Stimulated activated CD4-positive, alpha-beta T cell treated with anti-CD3 and anti-CD28 coated beads, Interleukin-1b, Interleukin-23, amount 100 ng/mL, for 48 hours (primary cell): ENCODE measurements around the gene OR9Q1.
"Not testable (repeated sequence)": the region's sequence is repeated elsewhere in the genome, so short reads cannot be mapped to it uniquely, and the experiment has no call there.

Experiments used
- DNase-seq: peaks from one replicate; pipeline ENCODE4 v3.0.0-alpha.2; 2020

OR9Q1 gene, protein sequence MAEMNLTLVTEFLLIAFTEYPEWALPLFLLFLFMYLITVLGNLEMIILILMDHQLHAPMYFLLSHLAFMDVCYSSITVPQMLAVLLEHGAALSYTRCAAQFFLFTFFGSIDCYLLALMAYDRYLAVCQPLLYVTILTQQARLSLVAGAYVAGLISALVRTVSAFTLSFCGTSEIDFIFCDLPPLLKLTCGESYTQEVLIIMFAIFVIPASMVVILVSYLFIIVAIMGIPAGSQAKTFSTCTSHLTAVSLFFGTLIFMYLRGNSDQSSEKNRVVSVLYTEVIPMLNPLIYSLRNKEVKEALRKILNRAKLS

DNA sequence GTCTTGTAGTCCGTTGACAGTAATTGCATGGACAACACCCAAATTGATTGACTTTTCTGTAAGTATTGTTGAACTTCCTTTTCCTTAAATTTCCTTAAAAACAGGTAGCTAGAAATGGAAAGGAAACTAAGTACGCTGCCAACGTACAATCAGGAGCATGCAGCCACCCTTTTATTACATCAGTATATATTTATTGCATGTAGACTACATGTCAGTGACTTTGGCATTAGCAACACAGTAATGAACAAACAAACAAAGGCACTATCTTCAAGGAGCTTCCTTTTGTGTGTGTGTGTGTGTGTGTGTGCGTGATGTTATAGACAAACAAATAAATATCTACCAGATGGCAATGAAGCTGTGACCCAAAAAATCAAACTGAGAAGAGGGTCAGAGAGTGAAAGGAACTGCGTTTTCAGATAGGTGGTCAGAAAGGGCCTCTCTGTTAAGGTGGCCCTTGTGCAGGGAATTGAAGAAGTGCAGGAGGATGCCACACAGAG, at the start of gene OR9Q1:
OR9Q1 (plus strand) TSS at position 447 of the 497 bp plus-strand sequence. CDS start 155,564 bp downstream, outside the sequence.
- DNase-seq = no peak

DNA sequence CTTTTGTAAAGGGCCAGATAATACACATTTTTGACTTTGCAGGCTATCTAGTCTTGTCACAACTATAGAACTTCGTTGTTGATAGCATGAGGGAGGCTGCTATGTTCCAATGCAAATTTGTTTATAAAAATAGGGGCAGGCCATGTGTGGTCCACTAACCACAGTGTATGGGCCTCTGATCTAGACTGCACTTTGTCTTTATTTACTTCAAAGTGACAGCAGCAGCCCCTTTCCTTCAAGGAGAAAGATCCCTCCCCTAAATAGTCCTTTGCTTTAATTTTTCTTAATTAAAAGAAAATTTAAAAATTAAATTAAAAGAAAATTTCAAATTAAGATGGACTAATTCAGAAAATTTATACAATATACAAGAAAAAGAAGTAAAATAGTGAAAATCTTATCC, 49.5 kb upstream of the OR9Q1 start:
- no peak for DNase-seq

DNA sequence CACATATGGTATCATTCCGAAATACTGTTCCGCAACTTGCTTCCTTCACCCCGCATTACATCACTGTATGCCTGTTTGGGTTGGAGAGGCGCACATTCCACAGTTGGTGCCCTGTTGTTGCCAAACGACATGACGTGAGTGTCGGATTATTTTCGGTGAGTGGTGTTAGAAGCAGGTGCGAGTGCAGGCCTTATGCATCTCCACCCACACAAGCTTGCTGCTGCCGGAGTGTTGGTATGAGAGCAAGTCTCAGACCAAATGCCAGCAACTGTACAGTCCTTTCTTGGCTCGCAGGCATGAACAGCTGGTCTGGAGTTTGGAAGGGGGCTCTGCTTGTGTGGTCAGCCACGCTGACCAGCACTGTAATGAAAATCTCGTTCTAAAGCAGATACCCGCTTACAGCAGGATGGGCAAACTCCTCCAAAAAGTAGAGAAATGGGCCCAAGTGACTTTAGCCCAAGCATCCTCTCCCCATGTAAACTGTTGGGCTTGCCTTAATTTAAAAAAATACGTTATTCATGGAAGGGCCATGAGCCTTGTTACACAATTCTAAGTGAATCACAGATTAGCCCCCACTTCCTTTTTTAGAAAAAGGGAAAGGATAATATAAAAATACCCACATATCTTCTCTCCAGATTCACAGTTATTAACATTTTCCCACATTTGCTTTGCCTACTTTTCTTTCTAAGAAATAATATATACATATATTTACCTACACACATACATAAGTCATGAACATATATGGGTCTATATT, 48.7 kb upstream of the OR9Q1 start:
- DNase-seq = no peak

DNA sequence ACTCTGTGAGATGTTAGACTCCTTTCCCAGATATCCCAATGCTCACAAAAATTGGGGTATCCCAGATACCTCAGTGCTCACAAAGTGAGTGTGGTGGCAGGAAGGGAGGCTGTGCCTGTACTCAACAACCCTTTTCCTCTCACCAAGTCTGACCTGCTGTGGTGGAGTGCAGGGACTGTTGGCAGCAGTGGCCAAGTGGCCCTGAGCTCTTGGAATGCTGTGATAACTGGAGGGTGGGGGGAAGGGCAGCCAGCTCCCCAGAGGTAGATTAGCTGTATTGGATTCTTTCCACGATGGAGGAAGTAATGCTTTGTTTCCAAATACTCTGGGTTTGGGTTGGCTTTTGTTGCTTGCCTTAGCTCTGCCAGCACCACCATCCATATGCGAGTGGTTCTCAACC, 46.0 kb upstream of the OR9Q1 start:
- no peak for DNase-seq

DNA sequence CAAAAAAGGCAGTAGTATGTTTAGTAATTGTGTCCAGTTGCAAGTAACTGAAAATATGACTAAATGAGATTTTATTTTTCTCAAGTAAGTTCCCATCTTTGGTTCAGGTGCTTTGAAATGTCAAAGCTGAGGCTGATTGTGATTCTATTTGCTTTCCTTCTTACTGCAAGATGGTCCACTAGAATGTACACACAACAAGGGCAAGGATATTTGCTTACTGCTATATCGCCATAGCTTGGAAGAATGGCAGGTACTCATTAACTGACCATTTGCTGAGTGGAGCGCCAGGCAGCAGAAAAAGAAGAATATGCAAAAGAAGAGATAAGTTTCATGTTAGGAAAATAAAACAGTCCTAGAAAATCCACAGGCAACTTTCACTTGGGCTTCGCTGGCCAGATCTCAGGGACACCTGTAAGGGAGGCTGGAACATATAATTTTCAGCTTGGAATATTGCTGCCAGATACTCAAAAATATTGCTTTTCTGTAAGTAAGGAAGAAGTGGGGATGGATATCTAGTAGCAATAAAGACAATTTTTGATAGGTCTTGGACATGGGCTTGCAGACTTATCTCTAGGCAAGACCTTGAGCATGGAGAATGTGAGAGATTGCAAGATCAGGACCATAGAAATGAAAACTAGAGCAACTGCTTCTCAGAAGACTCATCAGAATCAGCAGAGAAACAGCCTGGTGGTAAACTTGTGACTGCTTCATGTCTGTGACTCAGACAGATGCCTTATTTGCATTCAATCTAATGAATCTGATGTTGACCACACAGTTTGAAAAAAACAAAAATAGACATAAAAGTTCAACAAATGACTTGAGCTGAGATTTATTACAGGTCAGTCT, 44.8 kb upstream of the OR9Q1 start:
- no peak for DNase-seq

DNA sequence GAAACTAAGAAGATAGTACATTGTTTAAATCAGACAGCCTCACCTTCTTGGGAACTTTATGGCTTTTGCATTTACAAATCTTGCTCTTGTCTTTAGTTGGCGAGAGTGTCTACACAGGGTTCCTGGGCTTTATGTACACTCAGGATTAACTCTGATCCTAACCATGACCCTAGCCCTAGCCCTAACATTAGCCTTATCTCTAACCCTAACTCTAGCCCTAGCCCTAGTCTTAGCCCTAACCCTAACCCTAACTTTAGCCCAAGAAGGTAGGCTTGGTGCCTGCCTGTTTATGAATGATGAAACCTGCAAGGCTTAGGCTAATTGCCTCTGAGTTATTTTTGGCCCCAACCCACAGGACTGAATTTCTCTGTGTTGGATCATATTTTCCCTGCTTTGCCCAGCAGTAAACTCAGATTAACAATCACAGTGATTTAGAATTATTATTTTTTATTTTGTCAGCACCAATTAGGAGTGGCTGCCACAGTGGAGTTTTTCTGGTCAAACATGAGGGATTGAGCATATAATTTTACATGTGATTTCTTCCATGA, 44.1 kb upstream of the OR9Q1 start:
- DNase-seq = no peak

DNA sequence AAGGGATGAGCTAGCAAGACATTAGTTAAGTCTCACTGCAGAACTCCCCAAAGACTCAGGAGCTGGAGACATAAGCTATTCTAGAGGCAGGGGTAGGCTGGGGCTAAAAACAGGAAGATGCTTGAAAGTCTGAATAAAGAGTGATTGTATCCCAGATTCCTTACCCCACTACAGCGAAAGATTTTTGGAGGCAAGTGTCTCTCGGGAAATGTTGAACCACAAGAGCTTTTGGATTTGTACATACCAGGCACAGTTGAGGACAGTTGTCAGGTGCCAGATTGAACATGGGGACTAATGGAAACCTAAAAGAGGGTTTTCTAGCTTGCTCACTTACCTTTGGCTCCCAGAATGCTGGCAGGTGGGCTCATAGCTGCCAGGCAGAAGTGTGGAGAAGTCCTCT, 43.5 kb upstream of the OR9Q1 start:
- DNase-seq = no peak

DNA sequence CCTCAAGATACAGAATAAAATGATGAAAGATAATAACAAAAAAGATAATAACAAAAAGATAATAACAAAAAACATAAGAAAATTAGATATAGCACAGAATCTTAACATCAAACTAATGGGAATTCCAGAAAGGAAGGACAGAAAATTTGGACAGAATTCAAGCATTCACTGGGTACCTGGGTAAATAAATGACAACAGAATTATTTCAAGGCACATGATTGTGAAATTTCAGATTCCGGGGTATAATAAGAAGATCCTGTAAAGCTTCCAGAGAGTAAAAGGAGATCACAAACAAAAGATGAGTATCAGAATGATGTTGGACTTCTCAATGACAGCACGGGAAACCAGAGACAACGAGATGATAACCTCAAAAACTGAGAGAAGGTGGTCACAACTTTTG, 42.1 kb upstream of the OR9Q1 start:
- no peak for DNase-seq

DNA sequence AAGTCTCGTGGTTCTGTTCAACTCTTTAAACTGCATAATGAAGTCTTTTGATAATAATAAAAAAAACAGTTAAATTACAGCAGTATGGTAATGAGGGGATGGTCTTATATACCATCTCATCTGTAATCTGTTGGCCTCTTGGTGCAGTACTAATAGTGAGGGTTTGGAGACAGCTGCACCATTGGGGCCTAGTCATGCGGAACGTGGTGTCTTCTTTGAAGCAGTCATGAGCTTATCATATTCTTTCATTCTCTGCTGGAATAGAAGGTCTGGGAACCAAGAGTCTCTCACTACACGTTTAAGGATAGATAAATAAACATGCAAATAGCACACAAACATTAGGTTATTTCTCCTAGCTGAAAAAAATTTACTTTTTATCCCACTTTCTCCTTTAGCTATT, 40.9 kb upstream of the OR9Q1 start:
- DNase-seq = no peak

DNA sequence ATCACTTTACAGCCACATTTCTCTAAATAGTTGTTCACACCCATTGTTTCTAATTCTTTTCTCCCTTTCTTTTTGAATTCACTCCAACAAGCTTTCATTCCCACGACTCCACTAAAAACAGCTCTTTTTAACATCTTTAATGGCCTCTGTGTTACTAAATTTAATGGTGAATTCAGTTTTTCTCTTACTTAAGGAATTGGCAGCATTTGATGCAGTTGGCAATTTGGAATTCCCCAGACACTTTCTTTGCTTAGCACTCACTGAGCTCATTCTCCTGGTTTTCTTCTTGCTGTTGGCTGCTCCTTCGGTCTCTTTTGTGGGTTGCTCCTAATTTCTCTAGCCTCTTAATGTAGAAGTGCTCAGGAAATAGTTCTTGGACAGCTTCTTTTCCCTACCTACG, 40.5 kb upstream of the OR9Q1 start:
- no peak for DNase-seq

DNA sequence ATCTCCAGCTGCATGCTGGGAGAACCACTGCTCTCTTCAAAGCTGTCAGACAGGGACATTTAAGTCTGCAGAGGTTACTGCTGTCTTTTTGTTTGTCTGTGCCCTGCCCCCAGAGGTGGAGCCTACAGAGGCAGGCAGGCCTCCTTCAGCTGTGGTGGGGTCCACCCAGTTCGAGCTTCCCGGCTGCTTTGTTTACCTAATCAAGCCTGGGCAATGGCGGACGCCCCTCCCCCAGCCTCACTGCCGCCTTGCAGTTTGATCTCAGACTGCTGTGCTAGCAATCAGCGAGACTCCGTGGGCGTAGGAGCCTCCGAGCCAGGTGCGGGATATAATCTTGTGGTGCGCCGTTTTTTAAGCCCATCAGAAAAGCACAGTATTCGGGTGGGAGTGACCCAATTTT, 24.2 kb upstream of the OR9Q1 start:
- not testable (repeated sequence) for DNase-seq

DNA sequence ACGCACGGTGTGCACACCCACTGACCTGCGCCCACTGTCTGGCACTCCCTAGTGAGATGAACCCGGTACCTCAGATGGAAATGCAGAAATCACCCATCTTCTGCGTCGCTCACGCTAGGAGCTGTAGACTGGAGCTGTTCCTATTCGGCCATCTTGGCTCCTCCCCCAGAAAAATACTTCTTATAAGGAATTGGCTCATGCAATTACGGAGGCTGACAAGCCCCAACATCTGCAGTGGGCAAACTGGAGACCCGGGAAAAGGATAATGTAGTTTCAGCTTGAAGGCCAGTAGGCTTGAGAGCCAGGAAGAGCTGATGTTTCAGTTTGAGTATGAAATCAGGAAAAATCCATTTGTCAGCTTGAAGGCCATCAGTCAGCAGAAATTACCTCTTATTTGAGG, 23.7 kb upstream of the OR9Q1 start:
- not testable (repeated sequence) for DNase-seq

DNA sequence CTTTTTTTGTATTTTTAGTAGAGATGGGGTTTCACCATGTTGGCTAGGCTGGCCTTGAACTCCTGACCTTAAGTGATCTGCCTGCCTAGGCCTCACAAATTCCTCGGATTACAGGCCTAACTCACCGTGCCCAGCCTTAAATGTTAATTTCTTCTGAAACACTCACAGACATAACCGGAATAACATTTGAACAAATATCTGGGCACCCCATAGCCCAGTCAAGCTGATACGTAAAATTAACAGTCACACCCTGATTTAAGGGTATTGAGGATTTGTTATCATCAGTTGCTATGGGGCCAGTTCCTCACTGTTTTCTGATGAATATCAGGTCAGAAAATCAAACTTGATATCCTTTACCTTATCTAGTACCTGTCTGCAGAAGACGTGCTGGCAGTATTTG, 23.0 kb upstream of the OR9Q1 start:
- no peak for DNase-seq

DNA sequence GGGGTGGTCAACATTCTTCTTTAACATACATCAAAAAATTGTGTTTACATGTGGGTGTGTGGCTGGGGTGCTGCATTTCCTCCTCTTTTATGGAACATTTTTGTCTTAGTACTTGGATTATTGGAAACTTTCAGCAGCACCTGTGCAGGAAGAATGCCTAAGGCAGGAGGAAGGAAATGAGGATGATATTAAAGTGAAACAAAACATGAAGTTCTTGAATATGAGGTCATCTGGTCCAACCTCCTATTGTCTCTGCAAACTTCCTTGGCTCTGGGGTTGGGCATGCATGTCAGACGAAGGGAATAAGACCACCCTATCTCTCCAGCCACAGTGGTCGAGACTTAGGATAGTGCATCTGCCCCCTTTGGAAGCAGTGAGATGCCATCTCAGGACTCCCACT, 20.6 kb upstream of the OR9Q1 start:
- DNase-seq = no peak

DNA sequence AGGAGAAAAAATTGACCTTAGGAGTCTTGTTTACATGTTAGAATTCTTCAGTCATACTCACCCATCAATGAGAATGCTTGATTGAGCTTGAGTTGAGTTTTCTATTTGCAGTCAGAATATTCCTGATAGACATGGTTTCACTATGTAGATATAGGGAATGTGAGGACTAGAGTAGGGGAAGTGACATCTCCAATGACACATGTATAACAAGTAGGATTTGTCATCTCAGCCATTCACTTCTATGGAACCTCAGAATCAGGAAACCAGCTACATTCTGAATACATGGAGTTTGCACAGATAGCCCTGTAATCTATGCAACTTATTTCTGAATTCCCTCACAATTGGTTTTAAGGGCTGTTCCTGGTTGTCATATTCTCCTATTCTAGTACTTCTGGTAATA, 20.1 kb upstream of the OR9Q1 start:
- DNase-seq = no peak

DNA sequence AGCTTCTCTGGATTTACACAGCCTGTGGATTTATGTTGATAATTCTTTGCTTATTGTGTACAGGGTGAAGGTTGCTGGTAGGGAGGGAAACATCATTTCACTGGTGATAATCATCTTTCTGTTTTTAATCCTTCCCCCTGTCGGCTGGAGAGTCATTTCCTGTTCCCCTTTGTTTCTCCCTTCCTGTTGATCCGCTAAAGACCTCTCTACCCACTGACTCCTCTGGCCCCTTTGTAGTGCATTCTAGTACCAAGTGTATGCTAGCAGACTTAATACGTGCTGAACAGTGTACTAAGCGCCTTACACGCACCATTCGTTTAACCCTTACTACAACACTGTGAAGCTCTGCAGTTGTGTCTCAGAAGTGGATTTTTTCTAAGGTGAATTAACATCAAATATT, 19.0 kb upstream of the OR9Q1 start:
- no peak for DNase-seq

DNA sequence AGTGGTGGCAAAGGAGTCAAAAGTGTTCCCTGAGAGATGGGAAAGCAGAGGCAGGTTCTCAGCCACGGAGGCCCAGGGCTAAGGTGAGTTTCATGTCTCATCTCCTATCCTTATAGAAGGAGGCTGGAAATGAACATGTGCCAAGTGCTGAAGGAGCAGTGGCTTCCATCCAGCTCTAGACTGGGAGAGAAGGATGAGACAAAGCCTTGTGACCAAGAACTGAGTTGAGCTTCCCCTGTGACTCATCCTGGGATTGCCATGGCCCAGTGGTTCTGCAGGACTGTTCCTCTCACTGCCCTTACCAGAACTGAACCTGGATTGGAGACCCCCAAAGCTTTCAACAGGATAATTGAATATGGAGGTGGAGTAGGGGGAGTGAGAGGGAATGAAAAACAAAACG, 16.7 kb upstream of the OR9Q1 start:
- DNase-seq = no peak

DNA sequence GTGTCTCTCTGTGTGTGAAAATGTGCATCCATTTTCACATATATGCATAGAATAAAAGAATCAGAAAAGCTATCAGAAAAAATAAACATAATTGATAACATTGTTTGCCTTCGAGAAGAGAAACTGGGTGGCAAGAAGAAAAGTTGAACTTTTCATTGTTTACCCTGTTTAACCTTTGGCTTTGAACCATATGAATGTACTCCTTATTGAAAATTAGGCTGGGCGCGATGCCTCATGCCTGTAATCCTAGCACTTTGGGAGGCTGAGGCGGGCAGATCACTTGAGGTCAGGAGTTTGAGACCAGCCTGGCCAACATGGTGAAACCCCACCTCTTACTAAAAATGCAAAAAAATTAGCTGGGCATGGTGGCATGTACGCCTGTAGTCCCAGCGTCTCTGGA, 11.9 kb upstream of the OR9Q1 start:
- no peak for DNase-seq

DNA sequence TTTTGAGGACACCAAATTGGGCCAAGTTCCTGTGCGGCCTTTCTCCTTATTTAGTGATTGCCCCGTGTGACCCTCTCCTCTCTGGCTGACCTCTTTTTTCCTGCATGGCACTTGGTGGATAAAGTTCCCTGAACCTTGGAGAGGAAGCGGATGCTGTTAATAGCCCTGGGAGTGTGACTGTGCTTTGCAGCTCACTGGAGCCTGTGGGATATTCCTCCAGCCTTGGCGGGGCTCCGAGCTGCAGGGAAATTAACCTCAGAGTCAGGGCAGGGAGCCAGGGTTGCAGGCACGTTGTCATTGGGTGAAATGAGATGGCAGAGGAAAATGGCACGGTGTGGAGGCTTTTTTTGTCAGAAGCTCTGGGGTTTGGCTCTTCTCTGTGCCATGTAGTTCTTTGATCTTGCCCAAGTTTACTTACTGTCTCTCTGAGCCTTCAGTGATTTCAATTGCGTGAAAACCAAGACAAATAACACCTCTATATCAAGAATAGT, 965 bp downstream of the OR9Q1 start:
- no peak for DNase-seq

DNA sequence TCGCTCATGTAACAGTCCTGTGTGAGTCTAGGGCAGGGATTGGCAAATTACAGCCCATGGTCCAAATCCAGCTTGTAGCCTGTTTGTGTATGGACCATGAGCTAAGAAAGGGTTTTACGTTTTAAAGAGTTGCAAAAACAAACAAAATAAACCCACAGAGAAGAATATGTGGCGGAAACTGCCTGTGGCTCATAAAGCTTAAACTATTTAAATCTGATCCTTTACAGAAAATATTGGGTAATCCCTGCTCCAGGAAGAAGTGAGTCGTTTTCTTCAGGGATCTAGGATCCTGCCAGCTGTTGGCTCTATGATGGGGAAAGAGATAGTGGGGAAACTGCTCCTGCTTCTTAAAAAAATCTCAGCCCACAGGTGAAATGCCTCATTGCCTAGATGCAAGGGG, 3.7 kb downstream of the OR9Q1 start:
- no peak for DNase-seq

DNA sequence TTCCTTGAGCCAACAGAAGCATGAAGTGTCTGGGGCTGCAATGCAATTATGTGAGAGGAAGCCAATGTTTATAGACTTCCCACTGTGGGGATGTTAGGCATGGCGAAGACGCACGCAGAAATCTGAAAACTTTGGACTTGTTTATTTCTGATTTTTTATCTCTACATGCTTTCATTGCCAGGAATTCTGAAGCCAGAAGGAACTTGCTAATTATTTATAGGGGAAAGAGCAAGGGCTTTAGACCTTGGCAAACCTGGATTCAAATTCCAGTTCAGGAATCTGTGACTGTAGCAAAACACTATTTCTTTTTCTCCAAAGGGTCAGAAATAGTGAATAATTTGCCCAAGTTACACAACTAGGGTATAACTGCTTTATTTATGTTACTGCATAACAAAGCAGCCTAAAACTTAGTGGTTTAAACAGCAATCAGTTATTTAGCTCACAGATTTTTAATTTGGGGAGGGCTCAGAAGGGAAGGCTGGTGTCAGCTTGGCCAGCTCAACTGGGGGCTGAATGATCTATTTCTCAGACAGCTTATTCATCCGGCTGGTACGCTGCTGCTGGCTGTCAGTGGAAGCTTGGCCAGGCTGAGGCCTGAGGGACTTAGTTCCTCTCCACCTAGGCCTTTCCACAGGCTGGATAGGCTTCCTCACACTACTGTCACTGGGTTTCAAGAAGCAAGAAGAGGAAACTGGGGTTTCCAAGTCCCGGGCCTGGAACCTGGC, 5.2 kb downstream of the OR9Q1 start:
- no peak for DNase-seq

DNA sequence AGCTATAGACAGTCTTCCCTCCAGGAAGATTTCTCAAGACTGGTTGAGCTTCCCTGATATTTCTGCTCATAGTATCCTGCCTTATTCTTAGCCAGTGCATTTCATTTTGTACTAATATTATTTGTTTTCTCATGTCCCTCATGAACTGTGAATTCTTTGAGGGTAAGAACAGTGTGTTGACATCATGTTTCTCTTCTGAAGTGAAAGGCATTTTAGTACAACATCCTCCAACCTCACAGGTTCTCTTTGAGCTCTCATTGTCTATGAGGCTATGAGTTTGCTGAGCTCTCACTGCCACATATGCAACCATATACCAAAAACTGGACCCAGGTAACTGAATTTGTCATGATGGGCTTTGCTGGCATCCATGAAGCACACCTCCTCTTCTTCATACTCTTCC, 7.0 kb downstream of the OR9Q1 start, which contains the start of gene OR6Q1:
OR6Q1 (plus strand) TSS at position 301 of the 400 bp plus-strand sequence; CDS start at position 301, 0 bp downstream.
- DNase-seq = no peak
